NCI-H1092 treated with DMSO at 0.1 percent for 48 hours (cell line): ENCODE data around the gene PDIA3.
"Not testable (repeated sequence)": the region's sequence is repeated elsewhere in the genome, so short reads cannot be mapped to it uniquely, and the experiment has no call there.

Experiments used
- DNase-seq: peaks from one replicate; lab custom pipeline; 2025; lab: John Stamatoyannopoulos, UW

Gene PDIA3

GRCh38 chr15:43776718-43777266, 30.6 kb downstream of the PDIA3 start, which contains the start of gene ELL3:
Gene ELL3 (minus strand): TSS chr15:43776966. CDS start chr15:43776901, 65 bp downstream.
- peak; percentile 87 for DNase-seq

- peak; percentile 87 for DNase-seq
Observed at GRCh38 chr15:43777267-43777914, 31.2 kb downstream of the PDIA3 start.

- DNase-seq = no peak
Observed at GRCh38 chr15:43779016-43779415, 32.8 kb downstream of the PDIA3 start.

- DNase-seq = no peak
Observed at GRCh38 chr15:43789409-43789808, 43.2 kb downstream of the PDIA3 start.

GRCh38 chr15:43791993-43792760, 45.9 kb downstream of the PDIA3 start, which contains the start of gene SERF2:
Gene SERF2 (plus strand): TSS chr15:43792320. CDS start chr15:43792377, 57 bp downstream.
- DNase-seq = peak; percentile 96

- no peak for DNase-seq
Observed at GRCh38 chr15:43792761-43793476, 46.7 kb downstream of the PDIA3 start.

GRCh38 chr15:43793647-43794046, 47.4 kb downstream of the PDIA3 start:
- no peak for DNase-seq

GRCh38 chr15:43794269-43795037, 48.2 kb downstream of the PDIA3 start:
- DNase-seq = no peak

GRCh38 chr15:43795197-43795596, 49.0 kb downstream of the PDIA3 start:
- no peak for DNase-seq

GRCh38 chr15:43795997-43796396, 49.8 kb downstream of the PDIA3 start:
- no peak for DNase-seq

- DNase-seq = no peak
Observed at GRCh38 chr15:43796566-43796965, 50.3 kb downstream of the PDIA3 start.

GRCh38 chr15:43799209-43799944, 53.1 kb downstream of the PDIA3 start:
- no peak for DNase-seq

- DNase-seq = no peak
Observed at GRCh38 chr15:43799945-43800285, 53.7 kb downstream of the PDIA3 start, which contains the start of gene SERINC4. Gene SERINC4 (minus strand): TSS chr15:43800220. CDS start chr15:43799986, 234 bp downstream.

- peak; percentile 77 for DNase-seq
Observed at GRCh38 chr15:43800286-43801141, 54.3 kb downstream of the PDIA3 start, which contains the start of gene HYPK. Gene HYPK (plus strand): TSS chr15:43800599. CDS start chr15:43800623, 24 bp downstream.

GRCh38 chr15:43802676-43803075, 56.4 kb downstream of the PDIA3 start:
- not testable (repeated sequence) for DNase-seq

- no peak for DNase-seq
Observed at GRCh38 chr15:43808435-43808950, 62.3 kb downstream of the PDIA3 start.

- no peak for DNase-seq
Observed at GRCh38 chr15:43808960-43809678, 62.9 kb downstream of the PDIA3 start.

- DNase-seq = not testable (repeated sequence)
Observed at GRCh38 chr15:43815064-43815463, 68.8 kb downstream of the PDIA3 start.

- no peak for DNase-seq
Observed at GRCh38 chr15:43821505-43821904, 75.3 kb downstream of the PDIA3 start.
